Breast epithelium (tissue), 3 donors: Measurements from ENCODE around the gene ZMYND15.

Experiments
- CTCF ChIP-seq, 3 donors: fragments of 450-650 bp; IDR thresholded peaks; one replicate each; pipeline ENCODE4 v1.5.1; 2016 to 2017; ENCODE audit warnings: antibody characterized with exemption in 3 of 3, mild to moderate bottlenecking in 3 of 3, moderate library complexity in 3 of 3
- POLR2A ChIP-seq: fragments of 450-650 bp; IDR thresholded peaks from one replicate; pipeline ENCODE4 v1.6.1; 2016; ENCODE audit warnings: antibody characterized with exemption, mild to moderate bottlenecking, moderate library complexity

DNA sequence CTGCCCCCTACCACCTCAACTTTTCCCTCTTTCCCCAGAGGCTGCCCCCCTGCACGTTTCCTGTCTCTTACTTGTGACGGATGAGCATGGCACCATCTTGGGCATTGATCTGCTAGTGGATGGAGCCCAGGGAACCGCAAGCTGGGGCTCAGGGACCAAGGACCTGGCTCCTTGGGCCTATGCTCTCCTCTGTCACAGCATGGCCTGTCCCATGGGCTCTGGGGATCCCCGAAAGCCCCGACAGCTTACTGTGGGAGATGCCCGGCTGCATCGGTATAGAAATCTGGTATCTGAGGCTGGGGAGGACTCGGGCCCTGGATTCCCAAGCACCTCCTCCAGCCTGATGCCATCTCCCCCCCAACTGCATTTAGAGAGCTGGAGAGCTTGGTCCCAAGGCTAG is 1.9 kb downstream of the ZMYND15 start:
- TF ChIP-seq CTCF (IDR thresholded peaks at IDR 0.05), result no peak
- TF ChIP-seq POLR2A, result no peak
